Measurements from ENCODE around the gene IGIP. TPM values are rescaled to one million over a fixed set of nuclear protein-coding genes. Genes with fewer than 3 reads are reported as not detected.

The IGIP gene
- total and polyA plus RNA-seq, 2 donors (not counting 1 experiment from before 2014, with no cell fraction given) = 1.3 to 9.9 TPM

GRCh38 chr5:140112685-140113179 lies 13.0 kb upstream of the IGIP start:
- H3K4me2 ChIP-seq (replicated peaks; ENCODE audit: low read depth, low read length, poor library complexity, severe bottlenecking) = peak overlapping the region; percentile 98
- no peaks in the 10 kb centered on the region for H3K9me3 Mint-ChIP-seq (ENCODE audit: insufficient read depth)
- DNase-seq (no peak), ATAC-seq (ENCODE audit: low read depth) (no peak)
- CTCF ChIA-PET = interaction anchor here (0.6 to 3.9 kb wide), 5 partner anchors 24 to 1533 kb away, joined by 3 to 44 read pairs (median 8); no protein-coding TSS in a partner anchor
- peaks cover 43% of the 10 kb centered on the region for H4K20me1 ChIP-seq (ENCODE audit: control insufficient read depth, insufficient read depth, low read length, poor library complexity, severe bottlenecking)
- peak overlapping the region; percentile 85 for H2AFZ ChIP-seq (ENCODE audit: insufficient read depth, low read depth, low read length, poor library complexity, severe bottlenecking)
- WGBS (ENCODE audit: insufficient coverage) = 32% methylated on average over 8 of the region's 13 CpGs
- peaks cover 46 to 61% of the 10 kb centered on the region in 2 donors for H3K4me1 ChIP-seq (ENCODE audit: control insufficient read depth in 2 of 2, insufficient read depth in 2 of 2, low read length in 2 of 2)
- no peaks in the 10 kb centered on the region for H3K36me3 ChIP-seq (replicated peaks in 1 of 2; ENCODE audit: control extremely low read depth in 1 of 2, control insufficient read depth in 1 of 2, extremely low read depth in 1 of 2, insufficient read depth in 2 of 2, low read length in 1 of 2)
- H3K4me1 Mint-ChIP-seq = peaks cover 70% of the 10 kb centered on the region
- peak overlapping the region; percentile 98 for H3K4me3 Mint-ChIP-seq
- TF ChIP-seq CTCF (IDR thresholded peaks at IDR 0.05) (no peak), EZH2 (IDR thresholded peaks at IDR 0.05; ENCODE audit: borderline replicate concordance, insufficient read depth, low read depth, low read length, poor library complexity, severe bottlenecking) (no peak)
- H3K9ac ChIP-seq (ENCODE audit: low read length) = peak overlapping the region; percentile 87
- peaks cover 0 to 7% (median 2%) of the 10 kb centered on the region in 3 donors for H3K9me3 ChIP-seq (ENCODE audit: control extremely low read depth in 1 of 3, control insufficient read depth in 2 of 3, insufficient read depth in 1 of 3, low read length in 2 of 3)
- peaks cover 11% of the 10 kb centered on the region for H3K27me3 Mint-ChIP-seq
- intact Hi-C loops (cut with micrococcal nuclease) = loop anchor here (10.0 kb wide), 1 partner anchor 1568 kb away; the partner anchor contains the start of gene ETF1
- peak overlapping the region in 4 of 5 experiments; percentile 59 to 82 (median 74) for H3K4me3 ChIP-seq (ENCODE audit: control extremely low read depth in 1 of 5, extremely low read depth in 1 of 5, insufficient read depth in 1 of 5, low read depth in 2 of 5, low read length in 4 of 5)
- POLR2A ChIA-PET = interaction anchor here (0.5 to 0.7 kb wide), 5 partner anchors 186 to 1912 kb away, joined by 3 to 9 read pairs (median 4); no protein-coding TSS in a partner anchor
- H3K79me2 ChIP-seq (ENCODE audit: control insufficient read depth, insufficient read depth, low read length) = peaks cover 75% of the 10 kb centered on the region
- no peak overlapping the region for H3K27ac ChIP-seq (ENCODE audit: low read length in 2 of 2)
- H3K27me3 ChIP-seq (replicated peaks in 1 of 4; ENCODE audit: control extremely low read depth in 1 of 4, control insufficient read depth in 3 of 4, insufficient read depth in 4 of 4, low read length in 3 of 4) = peaks cover 5 to 23% (median 13%) of the 10 kb centered on the region in 4 experiments
- H3K27ac Mint-ChIP-seq = peak overlapping the region; percentile 26

- peaks cover 0 to 7% (median 2%) of the 10 kb centered on the region in 3 donors for H3K9me3 ChIP-seq (ENCODE audit: control extremely low read depth in 1 of 3, control insufficient read depth in 2 of 3, insufficient read depth in 1 of 3, low read length in 2 of 3)
- WGBS (ENCODE audit: insufficient coverage) = 1% methylated on average over 16 of the region's 28 CpGs
- H3K4me1 ChIP-seq (ENCODE audit: control insufficient read depth in 2 of 2, insufficient read depth in 2 of 2, low read length in 2 of 2) = peaks cover 45 to 63% of the 10 kb centered on the region in 2 donors
- peak overlapping the region; percentile 85 for H2AFZ ChIP-seq (ENCODE audit: insufficient read depth, low read depth, low read length, poor library complexity, severe bottlenecking)
- intact Hi-C loops (cut with micrococcal nuclease) = loop anchor here (10.0 kb wide), 1 partner anchor 1568 kb away; the partner anchor contains the start of gene ETF1
- H3K4me2 ChIP-seq (replicated peaks; ENCODE audit: low read depth, low read length, poor library complexity, severe bottlenecking) = peak overlapping the region; percentile 98
- H3K4me3 ChIP-seq (ENCODE audit: control extremely low read depth in 1 of 5, extremely low read depth in 1 of 5, insufficient read depth in 1 of 5, low read depth in 2 of 5, low read length in 4 of 5) = peak overlapping the region; percentile 4 to 82 (median 70)
- ChIA-PET POLR2A (interaction anchor here (0.6 to 1.5 kb wide), 3 partner anchors 19 to 890 kb away, joined by 3 to 8 read pairs (median 4); no protein-coding TSS in a partner anchor), CTCF (interaction anchor here (1.2 to 3.9 kb wide), 2 partner anchors 23 to 31 kb away, joined by 3 to 44 read pairs; no protein-coding TSS in a partner anchor)
- DNase-seq (no peak), ATAC-seq (ENCODE audit: low read depth) (no peak)
- no peaks in the 10 kb centered on the region for H3K36me3 ChIP-seq (replicated peaks in 1 of 2; ENCODE audit: control extremely low read depth in 1 of 2, control insufficient read depth in 1 of 2, extremely low read depth in 1 of 2, insufficient read depth in 2 of 2, low read length in 1 of 2)
- peaks cover 72% of the 10 kb centered on the region for H3K4me1 Mint-ChIP-seq
- H4K20me1 ChIP-seq (ENCODE audit: control insufficient read depth, insufficient read depth, low read length, poor library complexity, severe bottlenecking) = peaks cover 42% of the 10 kb centered on the region
- H3K27ac ChIP-seq (ENCODE audit: low read length in 2 of 2) = peak overlapping the region; percentile 66 to 87
- H3K27ac Mint-ChIP-seq = peak overlapping the region; percentile 99
- TF ChIP-seq EZH2 (IDR thresholded peaks at IDR 0.05; ENCODE audit: borderline replicate concordance, insufficient read depth, low read depth, low read length, poor library complexity, severe bottlenecking) = no peak
- TF ChIP-seq CTCF (IDR thresholded peaks at IDR 0.05) = no peak
- H3K9ac ChIP-seq (ENCODE audit: low read length) = peak overlapping the region; percentile 87
- H3K9me3 Mint-ChIP-seq (ENCODE audit: insufficient read depth) = no peaks in the 10 kb centered on the region
- H3K27me3 ChIP-seq (replicated peaks in 1 of 4; ENCODE audit: control extremely low read depth in 1 of 4, control insufficient read depth in 3 of 4, insufficient read depth in 4 of 4, low read length in 3 of 4) = peaks cover 5 to 23% (median 13%) of the 10 kb centered on the region in 4 experiments
- peaks cover 75% of the 10 kb centered on the region for H3K79me2 ChIP-seq (ENCODE audit: control insufficient read depth, insufficient read depth, low read length)
- H3K4me3 Mint-ChIP-seq = peak overlapping the region; percentile 98
- peaks cover 11% of the 10 kb centered on the region for H3K27me3 Mint-ChIP-seq
These were observed 12.5 kb upstream of the IGIP start for GRCh38 chr5:140113180-140113698.
